COLO668 (cell line): ENCODE data around the gene VAX1.
"Not testable (repeated sequence)": the region's sequence is repeated elsewhere in the genome, so short reads cannot be mapped to it uniquely, and the experiment has no call there.

Experiments
- DNase-seq: peaks from one replicate; lab custom pipeline; 2025; ENCODE audit not compliant: unreplicated experiment; lab: John Stamatoyannopoulos, UW

VAX1 gene

DNA sequence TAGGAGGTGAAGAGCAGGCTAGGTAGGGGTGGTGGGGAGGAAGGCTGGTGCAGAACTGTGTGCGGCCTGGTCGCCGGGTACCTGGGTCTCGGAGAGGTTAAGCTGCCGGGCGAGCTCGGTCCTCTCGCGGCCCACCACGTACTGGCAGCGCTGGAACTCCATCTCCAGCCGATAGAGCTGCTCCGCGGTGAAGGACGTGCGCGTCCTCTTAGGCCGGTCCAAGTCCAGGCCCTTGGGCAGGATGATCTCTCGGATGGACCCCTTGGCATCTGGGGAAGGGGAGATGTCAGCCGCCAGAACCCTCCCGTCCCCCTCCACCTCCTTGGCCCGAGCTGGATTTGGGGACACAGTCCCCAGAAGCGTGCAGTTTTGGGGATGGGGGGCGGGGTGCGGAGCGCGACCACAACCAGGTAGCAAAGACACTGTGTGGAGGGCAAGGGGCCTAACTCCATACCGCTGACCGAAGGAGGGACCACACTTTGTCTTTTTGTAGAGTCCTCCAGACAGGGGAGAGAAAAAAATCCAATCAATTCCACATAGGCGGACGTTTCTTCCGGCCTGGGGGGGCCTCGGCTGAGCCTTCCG, 1.6 kb downstream of the VAX1 start:
- DNase-seq: no peak

DNA sequence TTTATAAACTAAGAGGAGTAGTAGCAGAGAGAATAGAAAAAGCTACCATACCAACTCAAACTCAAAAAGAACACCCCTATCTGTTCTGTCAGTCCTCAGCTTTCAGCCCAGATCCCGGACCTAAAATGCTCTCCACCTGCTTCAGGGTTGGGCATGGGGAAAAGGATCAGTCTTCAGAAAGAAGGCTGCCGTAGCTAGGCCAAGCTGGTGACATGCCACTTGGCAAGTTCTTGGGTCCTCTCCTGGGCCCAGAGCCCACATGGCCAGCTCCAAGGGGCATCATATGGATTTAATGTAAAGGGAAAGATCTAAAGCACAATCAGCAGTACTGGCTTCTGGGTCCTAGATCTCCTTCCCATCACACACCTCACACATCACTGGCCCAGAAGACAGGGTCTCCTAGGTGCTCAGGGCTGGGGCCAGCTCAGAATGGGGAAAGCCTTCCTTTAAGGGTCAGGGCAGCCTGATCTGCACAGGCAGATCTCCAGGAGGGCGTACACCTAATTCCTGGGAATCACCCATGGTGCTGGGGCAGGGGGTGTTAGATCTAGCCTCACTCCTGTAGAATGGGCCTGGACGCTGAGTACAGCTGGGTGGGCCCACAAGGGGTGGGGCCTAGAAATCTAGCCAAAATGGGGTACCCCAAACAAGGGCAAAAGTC, 2.5 kb downstream of the VAX1 start:
- no peak for DNase-seq

DNA sequence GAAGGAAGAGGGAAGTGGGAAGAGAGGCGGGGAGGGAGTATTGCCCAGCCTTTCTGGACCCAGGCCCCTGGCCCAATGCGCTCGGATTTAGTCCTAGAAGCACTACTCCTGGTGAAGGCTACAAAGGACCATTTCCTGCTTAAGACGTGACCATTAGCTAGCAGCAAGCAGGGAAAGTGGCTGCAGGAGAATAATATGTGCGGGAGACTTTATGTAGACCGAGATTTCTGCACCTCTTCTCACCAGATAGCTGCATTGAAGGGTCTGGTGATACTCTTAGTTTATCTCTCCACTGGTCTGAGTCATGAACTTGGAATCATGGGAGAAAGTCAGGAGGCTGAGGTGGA, 3.1 kb downstream of the VAX1 start:
- no peak for DNase-seq

DNA sequence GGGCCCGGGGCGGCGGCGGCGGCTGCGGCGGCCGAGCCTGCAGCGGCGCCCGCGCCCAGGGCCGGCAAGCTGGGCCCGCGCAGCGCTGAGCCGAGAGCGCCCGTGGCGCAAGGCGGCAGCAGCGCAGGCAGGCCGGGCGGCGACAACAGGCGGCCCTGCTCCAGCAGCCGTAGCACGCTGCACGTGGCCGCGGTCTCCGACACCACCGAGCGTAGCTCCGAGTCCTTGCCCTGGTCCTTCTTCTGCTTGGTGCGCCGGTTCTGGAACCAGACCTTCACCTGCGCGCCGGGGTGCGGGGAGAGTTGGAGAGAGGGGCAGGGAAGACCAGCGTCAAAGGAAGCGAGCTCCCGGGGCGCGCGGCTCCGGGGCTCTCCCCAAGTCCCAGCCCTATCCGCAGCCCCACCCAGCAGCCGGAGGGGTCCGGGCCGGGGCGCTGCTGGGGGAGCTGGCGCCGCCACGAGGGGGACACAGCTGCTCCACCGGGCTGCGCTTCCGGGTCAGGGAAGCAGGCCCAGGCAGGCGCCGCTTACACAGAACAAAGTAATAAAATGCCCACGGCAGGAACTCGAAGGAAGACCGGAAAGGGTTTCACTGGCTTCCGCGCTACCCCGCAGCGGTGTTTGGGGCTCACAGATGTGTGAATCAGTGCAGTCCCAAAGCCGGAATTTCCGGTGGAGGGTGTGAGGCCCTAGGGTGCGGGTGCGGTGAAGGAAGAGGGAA, 3.6 kb downstream of the VAX1 start:
- peak; percentile 22 for DNase-seq

DNA sequence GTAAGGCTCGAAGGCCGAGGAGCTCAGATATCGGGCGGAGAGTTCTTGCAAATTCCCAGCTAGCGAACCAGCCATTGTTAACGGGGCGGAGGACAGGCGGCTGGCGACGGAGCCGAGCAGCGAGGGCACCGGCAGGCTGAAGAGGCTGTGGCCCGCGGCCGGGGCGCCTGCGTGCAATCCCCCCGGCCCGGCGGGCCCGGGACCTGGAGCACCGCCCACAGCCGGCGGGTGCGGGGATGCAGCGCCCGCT, 4.1 kb downstream of the VAX1 start:
- no peak for DNase-seq

DNA sequence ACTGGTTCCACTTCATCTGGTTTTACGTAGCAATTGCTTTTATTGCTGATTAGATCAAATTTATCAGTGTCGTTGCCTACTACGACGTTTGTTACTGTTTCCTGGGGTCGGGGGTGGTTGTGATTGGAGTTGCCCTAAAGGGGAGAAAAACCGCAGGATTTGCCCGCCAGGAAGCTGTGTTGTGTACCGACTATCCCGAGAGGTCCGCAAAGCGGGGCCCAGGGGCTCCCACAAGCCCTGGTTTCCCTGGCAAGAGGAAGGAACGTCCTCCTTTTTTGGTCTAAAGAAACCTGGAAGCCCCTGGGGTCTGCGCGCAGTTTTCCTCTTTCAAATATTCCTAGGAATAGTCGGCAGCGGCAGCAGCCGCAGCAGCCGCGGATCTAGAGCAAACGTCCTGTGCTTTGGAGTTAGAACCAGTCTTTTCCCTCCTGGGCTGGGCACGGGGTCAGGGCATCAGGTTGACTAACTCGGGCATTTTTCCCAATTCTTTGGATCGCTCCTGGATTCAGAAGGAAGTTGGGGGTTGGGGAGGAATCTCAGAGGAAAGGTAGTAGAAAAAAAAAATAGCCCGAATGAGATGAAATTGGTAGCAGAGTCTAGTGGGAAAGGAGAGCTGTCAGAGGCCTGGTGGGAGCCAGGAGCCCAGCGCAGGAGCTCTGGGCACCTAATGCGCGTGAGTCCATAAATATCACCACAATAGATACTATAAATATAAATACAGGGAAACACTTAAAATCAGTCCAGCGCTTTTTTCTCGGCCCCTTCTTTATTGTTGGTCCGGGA, 4.6 kb downstream of the VAX1 start:
- DNase-seq: no peak

DNA sequence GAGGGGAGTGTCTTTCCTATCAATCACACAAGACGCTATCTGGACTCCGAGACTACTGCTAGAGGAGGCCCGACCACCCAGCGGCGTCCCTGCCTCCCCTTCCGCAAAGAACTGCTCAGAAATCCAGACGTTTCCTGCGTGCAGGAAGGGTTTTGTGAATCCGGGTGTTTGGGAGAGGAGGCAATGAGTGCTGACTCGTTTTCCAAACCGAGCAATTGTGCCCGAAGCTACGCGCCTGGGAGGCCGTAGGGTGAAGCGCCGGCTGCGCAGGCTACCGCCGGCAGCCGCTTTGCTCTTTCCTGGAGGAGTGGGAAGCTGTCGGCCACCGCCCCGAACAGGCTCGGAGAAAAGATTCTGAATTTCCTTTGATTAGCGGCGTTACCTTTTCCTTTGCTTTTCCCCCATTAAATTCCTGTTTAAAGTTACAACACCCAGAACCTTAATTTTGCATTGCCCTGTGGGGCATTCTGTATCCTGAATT, 5.3 kb downstream of the VAX1 start:
- DNase-seq: peak; percentile 6

DNA sequence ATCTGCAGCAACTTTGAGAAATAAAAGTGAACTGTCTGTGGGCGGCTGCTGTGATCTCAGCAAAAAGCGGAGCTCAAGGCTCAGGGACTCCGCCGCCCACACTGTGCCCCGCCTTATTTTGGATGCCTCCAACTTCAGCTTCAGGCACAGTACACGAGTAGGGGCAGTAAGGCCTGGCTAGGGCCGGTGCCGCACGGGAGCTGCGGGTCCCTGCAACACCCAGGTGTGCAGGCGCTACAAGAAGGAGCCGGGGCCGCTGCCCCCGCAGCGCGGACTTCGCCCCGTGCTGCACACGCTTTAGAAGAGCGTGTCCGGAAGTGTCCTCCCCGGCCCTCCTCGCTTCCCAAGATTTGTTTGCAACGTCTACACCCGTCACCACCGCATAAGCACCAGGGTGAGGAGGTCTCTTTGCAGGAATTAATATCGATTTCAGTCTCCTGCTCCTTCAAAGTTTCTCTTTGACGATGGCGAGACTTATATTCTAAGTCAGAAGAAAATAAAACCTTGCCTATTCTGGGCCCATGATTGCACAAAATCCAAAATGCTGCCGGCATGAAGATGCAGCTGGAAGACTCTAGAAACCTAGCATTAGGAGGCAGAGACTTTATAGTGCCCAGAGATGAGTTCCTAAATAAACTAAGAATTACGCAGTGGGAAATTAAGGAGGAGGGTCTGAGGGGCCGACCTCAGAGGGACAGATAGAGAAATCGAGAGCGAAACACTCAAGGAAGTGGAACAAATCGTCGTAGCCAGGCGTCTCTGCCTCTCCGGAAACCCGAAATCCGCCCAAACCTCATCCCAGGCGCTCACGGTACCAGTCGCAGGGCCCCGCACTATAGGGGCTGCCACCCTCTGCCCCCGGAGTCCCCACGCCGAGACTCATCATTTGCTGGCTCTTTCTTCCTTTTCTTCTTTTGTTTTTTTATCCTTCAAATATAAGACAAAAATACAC, 6.4 kb downstream of the VAX1 start:
- DNase-seq: no peak

DNA sequence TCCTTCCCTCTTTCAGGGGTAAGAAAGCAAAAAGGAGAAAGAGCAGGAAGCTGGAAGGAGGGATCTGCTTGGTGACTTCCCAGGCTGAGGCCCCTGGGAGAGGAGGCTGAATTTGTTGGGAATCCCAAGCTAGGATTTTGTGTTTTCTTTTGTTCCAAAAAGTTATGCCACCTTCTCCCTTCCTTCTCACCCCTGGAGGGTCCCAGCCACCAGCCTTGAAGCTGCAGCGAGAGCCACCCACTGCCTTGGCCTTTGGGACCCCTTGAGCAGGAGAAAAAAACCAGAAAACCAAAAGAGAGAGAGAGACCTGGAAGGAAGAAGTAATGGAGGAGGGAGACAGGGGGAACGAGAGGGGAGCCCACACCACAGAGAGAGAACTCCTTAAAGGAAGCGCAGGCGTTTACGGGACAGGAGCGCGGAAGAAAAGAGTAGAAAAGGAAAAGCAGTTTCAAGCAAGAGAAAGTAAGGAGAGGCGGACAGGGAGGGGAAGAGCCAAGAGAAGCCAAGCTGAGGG, 7.2 kb downstream of the VAX1 start:
- no peak for DNase-seq

DNA sequence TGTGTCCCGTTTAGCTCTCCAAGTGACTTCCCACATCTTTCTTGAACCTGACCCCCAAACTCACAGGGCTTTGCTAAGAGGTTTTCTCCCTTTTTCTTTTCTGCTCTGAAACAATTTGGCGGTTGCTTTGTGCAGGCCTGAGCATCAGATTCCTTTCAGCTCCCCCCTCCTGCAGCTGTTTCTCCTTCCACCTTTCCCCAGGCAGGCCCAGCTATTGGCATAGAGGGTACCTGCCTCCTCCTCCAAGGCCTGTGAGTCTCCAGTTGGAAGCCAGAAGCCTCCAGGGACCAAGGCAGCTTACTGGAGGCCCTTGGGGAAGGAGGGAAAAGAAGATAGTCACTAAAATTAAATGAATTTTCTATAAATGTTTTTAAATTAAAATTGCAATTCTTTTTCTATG, 7.7 kb downstream of the VAX1 start:
- no peak for DNase-seq

DNA sequence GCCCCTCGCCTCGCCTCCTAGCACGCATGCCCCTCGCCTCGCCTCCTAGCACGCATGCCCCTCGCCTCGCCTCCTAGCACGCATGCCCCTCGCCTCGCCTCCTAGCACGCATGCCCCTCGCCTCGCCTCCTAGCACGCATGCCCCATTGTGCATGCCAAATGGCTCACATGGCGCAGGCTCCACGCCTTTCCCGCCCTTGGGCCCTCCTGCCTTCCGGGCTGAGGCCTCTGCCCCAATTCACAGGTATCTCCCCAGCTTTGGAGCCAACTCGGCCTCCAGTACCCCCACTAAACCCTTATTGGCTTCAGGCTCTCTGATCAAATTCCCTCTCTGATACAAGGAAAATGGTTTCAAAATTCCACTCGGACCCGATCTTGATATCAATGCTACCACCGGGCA, 11.4 kb downstream of the VAX1 start:
- not testable (repeated sequence) for DNase-seq

DNA sequence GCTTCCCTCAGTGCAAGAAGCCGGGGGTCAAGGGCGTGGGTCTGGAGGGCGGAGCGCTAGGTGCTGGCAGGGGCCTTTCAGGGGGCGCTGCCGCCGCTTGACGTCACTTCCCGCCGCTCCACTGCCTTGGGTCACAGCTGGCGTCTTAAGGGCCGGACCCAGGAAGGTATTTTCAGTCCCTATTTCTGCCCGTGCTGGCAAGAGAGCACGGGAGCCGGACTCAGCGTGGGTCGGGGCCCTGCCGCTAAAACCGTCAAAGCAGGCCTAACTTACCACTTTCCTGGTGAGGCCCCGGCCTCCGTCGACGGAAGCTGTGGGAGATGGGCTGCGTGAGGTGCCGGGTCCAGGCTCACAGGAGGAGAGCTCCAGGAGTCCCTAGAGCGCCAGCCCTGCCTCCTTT, 12.0 kb downstream of the VAX1 start:
- DNase-seq: no peak

DNA sequence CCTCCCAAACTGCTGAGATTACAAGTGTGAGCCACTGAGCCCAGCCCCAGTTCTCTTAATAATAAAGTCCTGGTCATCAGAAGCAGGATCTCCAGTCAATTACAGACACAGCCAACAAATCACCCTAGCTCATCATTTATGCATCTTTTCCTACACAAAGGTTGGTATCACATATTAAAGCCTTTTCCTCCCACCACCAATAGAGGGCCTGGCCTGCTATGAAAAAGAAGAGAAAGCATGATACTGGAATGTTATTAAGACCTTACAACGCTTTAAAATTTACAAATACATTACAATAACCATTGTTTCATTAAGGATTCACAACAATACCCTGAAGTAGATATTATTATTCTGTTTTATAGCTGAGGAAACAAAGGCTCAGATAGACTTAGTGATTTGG, 25.9 kb downstream of the VAX1 start:
- no peak for DNase-seq

DNA sequence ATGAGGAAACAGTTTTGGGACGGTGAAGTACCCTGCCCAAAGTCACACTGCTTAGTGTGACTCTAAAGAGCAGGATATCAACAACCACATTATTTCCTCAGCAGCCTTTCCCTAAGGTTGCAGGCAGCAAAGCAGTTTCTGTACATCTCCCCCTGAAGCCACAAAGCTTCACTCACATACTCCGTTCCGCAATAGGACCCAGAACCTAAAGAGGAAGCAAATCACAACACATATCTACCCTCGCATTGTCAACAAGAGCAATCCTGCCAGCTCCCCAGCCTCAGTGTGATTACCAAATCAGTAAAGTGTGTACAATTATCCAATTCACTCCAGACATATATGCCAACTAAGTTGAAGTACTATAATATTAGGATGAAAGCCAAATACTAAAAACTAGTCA, 30.8 kb downstream of the VAX1 start:
- no peak for DNase-seq

DNA sequence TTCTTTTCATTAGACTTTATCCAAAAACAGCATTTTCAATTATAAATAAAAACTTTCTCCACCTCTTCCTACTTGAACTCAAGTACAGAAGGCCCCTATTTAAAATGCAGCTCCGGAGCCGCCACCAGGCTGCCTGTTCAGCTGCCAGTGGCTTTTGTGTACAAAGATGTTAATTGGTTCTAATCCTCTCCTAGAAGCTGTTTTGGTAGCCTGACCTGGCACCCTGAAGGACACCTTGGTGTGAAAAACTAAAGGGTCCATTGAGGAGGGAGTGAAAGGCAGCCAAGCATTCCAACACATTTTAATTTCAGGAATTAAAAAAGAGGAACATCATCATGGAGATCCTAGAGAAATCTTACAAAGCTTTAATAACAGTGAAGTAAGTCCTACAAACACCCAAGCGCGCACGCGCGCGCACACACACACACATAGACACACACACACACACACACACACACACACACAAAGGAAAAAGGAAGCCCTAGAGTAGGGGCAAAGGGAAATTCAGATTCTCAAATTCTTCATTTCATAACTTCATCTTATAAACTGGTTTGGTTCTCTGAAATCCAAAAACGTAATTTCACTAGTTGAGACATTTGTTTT, 41.4 kb downstream of the VAX1 start:
- no peak for DNase-seq

DNA sequence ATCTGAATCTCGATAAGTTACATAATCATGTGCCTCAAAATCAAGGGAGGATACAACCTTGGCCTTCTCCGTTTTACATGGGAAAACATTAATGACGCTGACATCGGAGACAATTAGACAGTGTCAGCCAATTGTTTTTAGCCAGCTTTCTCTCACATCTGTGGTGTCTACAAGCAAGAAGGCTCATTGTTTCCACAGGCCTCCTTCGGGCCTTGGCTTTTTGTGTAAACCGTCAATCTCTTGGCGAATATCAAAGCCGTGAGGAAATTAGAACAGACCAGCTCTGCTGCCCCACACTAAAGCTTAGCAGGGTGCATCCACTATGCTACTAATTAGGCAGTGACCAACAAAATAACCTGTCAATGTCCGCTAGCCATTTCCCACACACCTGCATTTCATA, 43.2 kb downstream of the VAX1 start:
- no peak for DNase-seq

DNA sequence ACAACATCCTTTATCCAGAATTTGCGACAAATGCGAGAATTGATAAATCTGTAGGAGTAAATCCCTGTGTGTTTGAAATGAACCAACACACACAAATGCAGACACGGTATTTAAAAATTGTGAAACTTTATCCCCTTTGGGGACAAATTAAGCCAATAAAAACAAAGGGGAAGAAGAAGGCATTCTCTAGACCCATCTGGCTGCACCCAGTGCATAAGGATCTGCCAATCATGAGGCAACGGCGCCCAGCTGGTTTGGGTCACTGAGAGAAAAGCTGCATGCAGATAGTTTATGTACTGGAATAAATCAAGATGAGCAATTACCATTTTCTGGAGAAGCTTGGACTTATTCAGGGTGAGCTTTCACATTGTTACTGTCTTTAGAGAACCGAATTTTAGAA, 45.7 kb downstream of the VAX1 start:
- DNase-seq: no peak

DNA sequence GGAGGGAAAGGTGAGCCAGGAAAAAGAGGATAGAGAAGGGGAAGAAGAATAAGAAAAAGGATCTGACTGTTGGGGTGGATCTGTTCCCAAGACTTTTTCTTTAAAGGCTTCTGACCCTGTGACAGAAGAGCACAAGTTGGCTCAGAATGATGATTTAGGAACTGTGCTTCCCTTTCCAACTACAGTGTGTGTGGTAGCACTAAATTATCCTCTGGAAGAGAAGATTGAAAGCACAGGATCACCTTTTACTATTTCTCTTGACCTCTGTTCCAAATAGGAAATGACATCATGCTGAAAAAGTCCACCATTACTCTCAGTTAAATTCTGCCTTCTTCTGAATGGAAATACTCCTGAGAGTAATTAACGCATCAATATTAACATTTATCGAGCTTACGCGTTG, 47.2 kb downstream of the VAX1 start:
- no peak for DNase-seq

DNA sequence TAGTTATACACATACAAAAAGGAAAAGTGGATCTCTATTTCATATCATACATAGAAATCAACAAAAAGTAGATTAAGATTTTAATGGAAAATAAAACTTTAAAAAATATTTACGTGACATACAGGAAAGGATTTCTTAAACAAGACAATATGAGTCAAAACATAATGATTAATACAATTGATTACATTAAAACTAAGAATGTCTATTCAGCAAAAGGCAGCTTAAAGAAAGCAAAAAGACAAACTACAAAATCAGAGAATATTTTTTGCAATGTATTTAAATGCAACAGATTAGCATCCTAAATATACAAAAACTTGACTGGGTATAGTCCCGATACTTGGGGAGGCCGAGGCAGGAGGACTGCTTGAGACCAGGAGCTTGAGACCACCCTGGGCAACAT, 50.5 kb downstream of the VAX1 start:
- DNase-seq: no peak

DNA sequence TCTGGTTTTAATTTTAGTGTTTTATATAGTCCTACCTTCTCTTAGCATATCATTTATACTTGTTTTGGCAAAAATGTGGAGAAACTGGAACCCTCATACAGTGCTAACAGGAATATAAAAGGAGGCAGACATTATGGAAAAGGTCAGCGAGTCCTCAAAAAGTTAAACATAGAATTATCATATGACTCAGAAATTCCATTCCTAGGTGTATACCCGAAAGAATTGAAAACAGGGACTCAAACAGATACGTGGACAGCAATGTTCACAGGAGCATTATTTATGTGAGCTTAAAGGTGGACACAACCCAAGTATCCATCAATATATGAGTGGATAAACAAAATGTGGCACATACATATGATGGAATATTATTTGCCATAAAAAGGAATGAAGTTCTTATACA, 51.5 kb downstream of the VAX1 start:
- DNase-seq: no peak
